ENCODE data around the gene RTKN2.

The RTKN2 gene

GRCh38 chr10:62230344-62231121 lies 38.1 kb downstream of the RTKN2 start:
- FAIRE-seq (no peak), DNase-seq (ENCODE audit: insufficient read length, low spot score) (no peak)
- TF ChIP-seq CTCF (IDR thresholded peaks at IDR 0.05; ENCODE audit: insufficient read depth, missing control alignments), result no peak

GRCh38 chr10:62225362-62225761 lies 43.3 kb downstream of the RTKN2 start:
- DNase-seq (ENCODE audit: insufficient read length, low spot score) (no peak), FAIRE-seq (no peak)
- TF ChIP-seq CTCF (IDR thresholded peaks at IDR 0.05; ENCODE audit: insufficient read depth, missing control alignments), result no peak

GRCh38 chr10:62224606-62225005 lies 44.0 kb downstream of the RTKN2 start:
- DNase-seq (ENCODE audit: insufficient read length, low spot score), result no peak
- FAIRE-seq, result no peak
- no peak for TF ChIP-seq CTCF (IDR thresholded peaks at IDR 0.05; ENCODE audit: insufficient read depth, missing control alignments)

- no peak for TF ChIP-seq CTCF (IDR thresholded peaks at IDR 0.05; ENCODE audit: insufficient read depth, missing control alignments)
- FAIRE-seq, result no peak
- no peak for DNase-seq (ENCODE audit: insufficient read length, low spot score)
These were observed 51.0 kb downstream of the RTKN2 start for GRCh38 chr10:62217683-62218082.

- TF ChIP-seq CTCF (IDR thresholded peaks at IDR 0.05; ENCODE audit: insufficient read depth, missing control alignments), result no peak
- FAIRE-seq (no peak), DNase-seq (ENCODE audit: insufficient read length, low spot score) (no peak)
These were observed 54.2 kb downstream of the RTKN2 start for GRCh38 chr10:62214364-62214874.

- FAIRE-seq, result no peak
- TF ChIP-seq CTCF (IDR thresholded peaks at IDR 0.05; ENCODE audit: insufficient read depth, missing control alignments), result no peak
- DNase-seq (ENCODE audit: insufficient read length, low spot score), result no peak
These were observed 62.8 kb downstream of the RTKN2 start for GRCh38 chr10:62205750-62206399.

GRCh38 chr10:62199584-62199983 lies 69.1 kb downstream of the RTKN2 start:
- no peak for DNase-seq (ENCODE audit: insufficient read length, low spot score)
- no peak for TF ChIP-seq CTCF (IDR thresholded peaks at IDR 0.05; ENCODE audit: insufficient read depth, missing control alignments)
- FAIRE-seq, result no peak
